Endothelial cell (in vitro differentiated cells): ENCODE data around the gene UBAC1. TPM values are rescaled to one million over a fixed set of nuclear protein-coding genes. Genes with fewer than 3 reads are reported as not detected.

Experiments
- DNase-seq: peaks from one replicate; pipeline ENCODE4 v3.0.0; 2021; ENCODE audit warnings: low spot score
- H3K27ac Mint-ChIP-seq: one replicate; pipeline ENCODE4 v1.8.0; 2021; ENCODE audit warnings: mixed read lengths, inconsistent platforms; ENCODE audit not compliant: unreplicated experiment
- H3K27me3 Mint-ChIP-seq: one replicate; pipeline ENCODE4 v1.8.0; 2021; ENCODE audit warnings: mild to moderate bottlenecking, moderate library complexity, mixed read lengths, inconsistent platforms; ENCODE audit not compliant: unreplicated experiment
- H3K36me3 Mint-ChIP-seq: one replicate; pipeline ENCODE4 v1.8.0; 2021; ENCODE audit warnings: mild to moderate bottlenecking, low read depth, mixed read lengths, inconsistent platforms; ENCODE audit not compliant: unreplicated experiment
- H3K4me1 Mint-ChIP-seq: one replicate; pipeline ENCODE4 v1.8.0; 2021; ENCODE audit warnings: mild to moderate bottlenecking, mixed read lengths, inconsistent platforms; ENCODE audit not compliant: unreplicated experiment
- H3K4me3 Mint-ChIP-seq: one replicate; pipeline ENCODE4 v1.8.0; 2021; ENCODE audit warnings: mild to moderate bottlenecking, mixed read lengths, inconsistent platforms; ENCODE audit not compliant: unreplicated experiment
- H3K9me3 Mint-ChIP-seq: one replicate; pipeline ENCODE4 v1.8.0; 2021; ENCODE audit warnings: mixed read lengths, inconsistent platforms; ENCODE audit not compliant: unreplicated experiment
- CTCF ChIP-seq: fragments of 200-600 bp; sonication (generic); IDR thresholded peaks from one replicate; pipeline ENCODE4 v1.5.0; 2021; ENCODE audit warnings: antibody characterized with exemption; ENCODE audit not compliant: unreplicated experiment
- total RNA-seq: library from RNA; stranded (reverse); fragmentation: NEBNext Ultra II Directional; extraction: Animal tissue kit (Norgen Biotek cat#: 25700); gene quantifications from one replicate; pipeline ENCODE4 v1.2.1, GENCODE V29; 2021; ENCODE audit not compliant: unreplicated experiment

Gene UBAC1
- total RNA-seq, 1 donor from 2014 or later: 46.8 TPM

GRCh38 chr9:135960411-135961276, 529 bp downstream of the UBAC1 start:
- no peak for TF ChIP-seq CTCF
- no peaks in the 10 kb centered on the region for H3K36me3 Mint-ChIP-seq
- peaks cover 12% of the 10 kb centered on the region for H3K4me1 Mint-ChIP-seq
- peak; percentile 32 for DNase-seq
- H3K27me3 Mint-ChIP-seq: no peaks in the 10 kb centered on the region
- no peaks in the 10 kb centered on the region for H3K9me3 Mint-ChIP-seq
- H3K27ac Mint-ChIP-seq: no peak overlapping the region
- peak overlapping the region; percentile 91 for H3K4me3 Mint-ChIP-seq

- Mint-ChIP-seq H3K9me3 (no peaks in the 10 kb centered on the region), H3K4me3 (peak overlapping the region; percentile 91), H3K27ac (no peak overlapping the region), H3K4me1 (peaks cover 12% of the 10 kb centered on the region), H3K36me3 (peaks cover under 1% of the 10 kb centered on the region), H3K27me3 (no peaks in the 10 kb centered on the region)
- no peak for TF ChIP-seq CTCF
- DNase-seq: no peak
Observed at GRCh38 chr9:135959814-135960213, 1.4 kb downstream of the UBAC1 start.

- no peaks in the 10 kb centered on the region for H3K9me3 Mint-ChIP-seq
- H3K4me3 Mint-ChIP-seq: no peak overlapping the region
- peaks cover 5% of the 10 kb centered on the region for H3K36me3 Mint-ChIP-seq
- H3K27ac Mint-ChIP-seq: no peak overlapping the region
- H3K4me1 Mint-ChIP-seq: peaks cover 12% of the 10 kb centered on the region
- no peak for DNase-seq
- no peaks in the 10 kb centered on the region for H3K27me3 Mint-ChIP-seq
- no peak for TF ChIP-seq CTCF
Observed at GRCh38 chr9:135958485-135958884, 2.7 kb downstream of the UBAC1 start.

GRCh38 chr9:135957431-135957830, 3.7 kb downstream of the UBAC1 start:
- Mint-ChIP-seq H3K4me3 (no peak overlapping the region), H3K4me1 (peaks cover 12% of the 10 kb centered on the region), H3K36me3 (peaks cover 7% of the 10 kb centered on the region), H3K9me3 (no peaks in the 10 kb centered on the region), H3K27ac (no peak overlapping the region), H3K27me3 (no peaks in the 10 kb centered on the region)
- TF ChIP-seq CTCF: no peak
- no peak for DNase-seq

- H3K27me3 Mint-ChIP-seq: no peaks in the 10 kb centered on the region
- DNase-seq: no peak
- no peak overlapping the region for H3K4me3 Mint-ChIP-seq
- H3K36me3 Mint-ChIP-seq: peaks cover 13% of the 10 kb centered on the region
- H3K9me3 Mint-ChIP-seq: no peaks in the 10 kb centered on the region
- TF ChIP-seq CTCF: no peak
- H3K4me1 Mint-ChIP-seq: peaks cover 12% of the 10 kb centered on the region
- no peak overlapping the region for H3K27ac Mint-ChIP-seq
Observed at GRCh38 chr9:135956802-135957174, 4.4 kb downstream of the UBAC1 start.
